Right ventricle myocardium superior (tissue), 1 donor: ENCODE data around the gene ZNF804B. TPM values are rescaled to one million over a fixed set of nuclear protein-coding genes. Genes with fewer than 3 reads are reported as not detected.

Experiments
- ATAC-seq: fragments of 200-7000 bp; cut with Tn5 transposase; one replicate; pipeline ENCODE4 v1.9.1; 2020; ENCODE audit warnings: mild to moderate bottlenecking; ENCODE audit not compliant: poor library complexity
- DNase-seq: peaks from one replicate; pipeline ENCODE4 v3.0.0-alpha.2; 2020
- intact Hi-C: fragments of 100-400 bp; cut with DNase I; formaldehyde crosslinking; loops from one replicate; pipeline ENCODE4 v1.11.2; 2022
- long read RNA-seq: library from polyadenylated mRNA; unstranded; transcript quantifications from one replicate; pipeline ENCODE4 v2.0.0, GENCODE V29; 2021
- total RNA-seq: library from RNA; stranded (reverse); fragmentation: NEBNext Ultra II Directional; extraction: Animal tissue kit (Norgen Biotek cat#: 25700); gene quantifications from one replicate; pipeline ENCODE4 v1.2.1, GENCODE V29; 2021
- donor health status: DM: no; HTN: yes; CAD: no; lungs with severe emphysema.

Gene ZNF804B
- not detected for total RNA-seq
- long read RNA-seq = 0 reads

DNA sequence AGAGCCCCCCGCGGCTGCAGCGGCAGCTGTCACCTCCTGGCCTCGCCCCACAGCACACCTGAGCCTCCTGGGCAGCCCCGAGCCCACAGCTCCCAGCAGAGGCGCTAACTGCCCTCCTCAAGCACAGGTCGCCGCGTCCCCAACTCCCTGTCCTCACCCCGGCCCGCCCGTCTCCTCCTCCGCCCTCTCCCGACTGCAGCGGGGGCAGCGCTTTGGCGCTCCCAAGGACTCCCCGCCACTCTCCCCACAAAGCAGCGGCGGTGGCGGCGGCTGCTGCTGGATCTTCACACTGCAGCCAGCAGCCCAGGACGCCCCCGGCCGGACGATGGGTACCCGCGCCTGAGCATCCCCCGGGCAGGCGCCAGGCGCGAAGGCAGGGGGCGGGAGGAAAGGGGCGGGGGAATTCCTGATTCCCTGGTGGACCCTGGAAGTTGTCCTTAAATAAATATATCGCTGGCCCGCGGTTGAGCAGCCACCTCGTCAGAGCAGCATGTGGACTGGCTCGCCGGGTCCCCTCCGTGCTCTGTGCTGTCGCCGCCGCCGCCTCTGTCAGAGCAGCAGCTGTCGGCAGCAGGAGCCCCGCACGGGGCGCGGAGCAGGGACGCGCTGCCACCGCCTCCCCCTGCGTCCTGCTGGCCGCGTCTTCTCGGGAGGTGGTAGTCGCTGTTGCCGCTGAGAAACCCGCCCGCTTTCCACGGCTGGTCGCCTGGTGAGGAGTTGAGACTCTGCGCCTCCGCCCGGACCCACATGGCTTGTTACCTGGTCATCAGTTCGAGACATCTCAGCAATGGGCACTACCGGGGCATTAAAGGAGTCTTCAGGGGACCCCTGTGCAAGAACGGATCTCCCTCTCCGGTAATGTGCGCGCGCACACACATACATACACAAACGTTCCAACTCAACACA is at the start of gene ZNF804B:
Gene ZNF804B, plus strand, starts transcription at position 471 of the 906 bp plus-strand sequence. Its CDS starts 277 bp downstream, at position 748.
- intact Hi-C loops = no loop called here
- ATAC-seq = peak; percentile 34

DNA sequence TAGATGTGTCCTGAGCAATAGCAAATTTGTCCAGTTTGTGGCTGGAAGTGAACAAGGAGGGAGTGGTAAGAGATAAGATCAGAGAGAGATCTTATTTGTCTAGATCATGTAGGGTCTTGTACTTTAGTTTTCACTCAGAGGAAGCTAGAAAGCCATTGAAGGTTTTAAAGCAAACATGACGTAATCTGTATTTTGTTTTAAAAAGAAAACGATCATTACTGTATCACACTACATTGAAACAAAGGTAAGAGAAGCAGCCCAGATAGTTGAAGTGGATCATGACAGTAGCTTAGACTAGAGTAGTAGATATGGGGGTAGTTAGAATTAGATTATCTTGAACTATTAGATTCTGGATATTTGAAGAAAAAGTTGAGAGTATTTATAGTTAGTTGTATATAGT is 23.6 kb upstream of the ZNF804B start:
- ATAC-seq (no peak), DNase-seq (no peak)
- intact Hi-C loops = no loop called here

More for the DNA sequence above, at the start of gene ZNF804B:
- peak; percentile 36 for DNase-seq

DNA sequence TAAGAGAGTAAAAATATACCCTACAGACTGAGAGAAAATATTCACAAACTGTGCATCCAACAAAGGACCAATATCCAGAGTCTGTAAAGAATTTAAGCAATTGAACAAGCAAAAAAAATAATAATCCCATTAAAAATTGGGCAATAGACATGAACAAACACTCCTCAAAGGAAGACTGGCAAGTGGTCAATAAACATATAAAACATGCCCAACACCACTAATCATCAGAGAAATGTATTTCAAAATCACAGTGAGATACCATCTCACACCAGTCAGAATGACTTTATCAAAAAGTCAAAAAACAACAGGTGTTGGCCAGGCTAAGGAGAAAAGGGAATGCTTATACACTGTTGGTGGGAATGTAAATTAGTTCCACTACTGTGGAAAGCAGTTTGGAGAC is 21.9 kb upstream of the ZNF804B start:
- intact Hi-C loops = no loop called here
- no peak for DNase-seq
- no peak for ATAC-seq

DNA sequence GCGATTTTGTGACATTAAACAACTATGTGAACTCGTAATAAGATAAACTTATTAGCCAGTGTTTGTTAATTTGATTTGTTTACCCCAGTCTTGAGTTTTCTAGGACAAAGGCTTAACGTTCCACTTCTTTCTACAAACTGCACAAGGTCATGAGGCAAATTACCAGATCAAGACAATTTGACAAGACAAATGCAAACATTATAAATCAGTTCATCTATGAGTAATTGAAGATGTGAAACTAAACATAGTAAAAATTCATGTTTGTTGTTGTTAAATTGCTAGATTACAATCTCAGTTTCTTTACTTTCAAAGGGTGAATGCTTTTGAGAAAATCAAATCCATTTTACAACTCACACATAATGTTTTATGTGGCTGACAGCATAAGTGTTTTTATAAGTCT is 13.4 kb upstream of the ZNF804B start:
- DNase-seq = no peak
- no peak for ATAC-seq
- intact Hi-C loops = no loop called here

DNA sequence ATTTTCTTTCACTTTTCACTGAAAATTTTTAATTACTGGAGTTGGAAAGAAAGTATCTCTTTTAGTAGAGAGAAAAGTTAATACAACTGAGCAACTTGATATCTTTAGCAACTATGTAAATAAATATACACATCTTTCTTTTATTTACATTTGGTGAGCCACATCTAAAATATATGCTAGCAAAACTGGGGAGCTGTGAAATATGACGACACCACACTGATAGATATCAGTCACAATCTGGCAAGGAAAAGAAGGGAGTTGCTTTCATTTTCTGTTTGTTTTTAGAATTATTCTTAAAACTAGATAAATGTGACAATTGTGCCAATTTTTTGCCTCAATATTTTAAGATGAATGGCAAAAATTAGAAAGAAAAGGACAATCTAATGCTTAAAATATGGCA is 2.7 kb upstream of the ZNF804B start:
- DNase-seq = no peak
- intact Hi-C loops = no loop called here
- ATAC-seq = no peak

DNA sequence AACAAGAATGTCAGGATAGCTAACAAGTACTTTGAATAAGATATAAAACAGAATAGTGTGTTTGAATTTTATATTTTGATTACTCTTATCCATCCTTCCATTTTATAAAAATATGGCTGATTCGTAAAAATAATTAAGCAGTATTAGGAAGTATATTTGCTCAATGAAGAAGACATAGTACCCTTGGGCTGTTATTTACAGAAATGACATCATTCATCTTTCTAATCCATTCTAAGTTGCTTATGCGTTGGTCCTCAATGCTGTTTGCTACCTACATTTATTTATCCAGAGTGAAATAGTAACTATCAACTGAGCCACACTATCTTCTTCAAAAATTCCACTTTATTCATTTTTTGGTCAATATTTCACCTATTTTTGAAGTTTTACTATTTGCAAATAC is 2.1 kb upstream of the ZNF804B start:
- ATAC-seq (no peak), DNase-seq (no peak)
- intact Hi-C loops = no loop called here

DNA sequence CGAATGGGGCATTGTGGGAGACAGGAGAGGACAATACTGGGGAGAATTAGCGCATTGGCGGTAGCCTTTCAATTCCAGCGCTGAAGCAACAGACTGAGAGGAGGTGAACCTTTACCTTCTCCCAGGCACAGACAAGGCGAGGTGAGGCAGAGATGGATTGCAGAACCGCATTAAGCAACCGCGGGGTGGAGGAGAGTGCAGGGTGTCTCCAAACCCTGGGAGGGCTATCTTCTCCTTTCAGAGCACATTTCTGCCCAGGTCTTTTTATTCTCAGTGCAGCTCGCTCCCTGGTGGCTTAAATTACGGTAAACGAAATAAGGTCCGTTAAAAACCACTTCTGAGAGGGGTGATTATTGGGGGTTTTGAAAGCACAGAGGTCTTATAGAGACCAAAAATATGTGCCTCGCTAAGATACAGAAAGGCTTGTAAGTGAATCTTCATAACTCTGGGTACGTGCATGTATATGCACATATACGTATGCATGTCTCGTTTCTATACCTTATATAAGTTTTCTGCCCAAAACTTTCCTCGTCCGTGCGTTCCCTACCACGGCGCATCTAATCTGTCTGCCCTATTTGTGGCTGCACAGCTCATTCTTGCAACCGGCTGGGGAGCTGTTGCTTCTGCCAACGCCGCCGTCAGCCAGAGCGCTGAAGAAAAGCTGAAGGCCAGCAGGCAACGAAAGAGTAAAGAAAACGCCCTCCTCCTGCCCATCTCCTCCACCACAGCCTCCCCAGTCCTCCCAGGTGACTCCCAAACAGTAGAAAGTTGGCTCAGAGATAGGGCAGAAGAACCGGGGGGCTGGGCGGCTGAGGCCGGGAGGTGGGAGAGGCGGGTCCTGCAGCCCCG is 895 bp upstream of the ZNF804B start:
- ATAC-seq (peak; percentile 53), DNase-seq (peak; percentile 55)
- intact Hi-C loops = no loop called here

DNA sequence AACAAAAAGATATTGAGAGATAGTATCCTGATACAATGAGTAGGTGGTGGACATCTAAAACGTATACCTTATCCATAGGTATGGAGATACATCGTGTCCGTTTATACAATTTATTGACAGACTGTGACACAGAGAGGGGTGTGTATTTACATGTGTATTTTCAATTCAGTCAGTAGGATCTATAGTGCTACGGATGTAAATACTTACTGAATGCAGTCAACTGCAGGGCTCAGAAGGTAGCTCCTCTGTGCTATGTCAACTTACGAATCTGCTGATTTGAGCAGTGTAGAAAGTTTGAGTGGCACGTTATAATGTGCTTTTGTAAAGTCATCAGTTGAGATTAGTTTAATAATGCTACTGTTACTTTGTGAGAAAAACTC is 626 bp downstream of the ZNF804B start:
- DNase-seq (no peak), ATAC-seq (no peak)
- intact Hi-C loops = no loop called here

DNA sequence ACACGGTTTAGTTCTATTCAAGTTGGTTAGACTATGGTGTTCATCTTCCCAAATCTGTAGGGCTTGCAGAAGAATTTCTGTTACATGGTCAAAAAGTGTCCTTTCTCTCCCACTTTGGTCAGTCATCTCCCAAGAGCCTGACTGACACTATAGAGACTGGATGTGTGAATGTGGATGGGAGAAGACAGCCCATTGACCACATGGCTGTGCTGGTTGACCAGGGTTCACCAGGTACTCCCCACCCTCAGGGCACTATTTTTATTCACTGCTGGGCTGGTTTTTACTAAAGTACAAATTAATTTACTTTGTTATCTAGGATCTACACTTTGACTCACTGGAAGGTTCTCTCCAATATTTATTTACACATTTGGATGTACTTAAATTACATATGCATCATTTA is 2.3 kb downstream of the ZNF804B start:
- ATAC-seq = no peak
- no peak for DNase-seq
- intact Hi-C loops = no loop called here

DNA sequence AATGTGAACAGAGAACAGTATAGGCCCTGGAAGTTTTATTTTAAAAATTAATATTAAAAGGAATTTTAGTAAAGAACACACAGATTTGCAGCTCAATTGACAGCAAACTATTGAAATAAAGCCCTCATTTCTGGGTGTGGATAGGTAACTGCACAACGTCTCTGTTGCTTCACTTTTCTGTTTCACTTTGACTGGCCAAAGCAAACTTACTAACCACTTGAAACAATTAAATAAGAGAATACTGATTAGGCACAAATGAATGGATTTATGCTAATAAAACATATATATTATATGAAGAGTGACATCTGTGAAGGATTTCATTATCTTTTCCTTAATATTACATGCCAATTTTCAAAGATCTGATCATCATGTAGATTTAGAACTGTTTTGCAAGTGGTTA is 11.9 kb downstream of the ZNF804B start:
- intact Hi-C loops = no loop called here
- ATAC-seq (no peak), DNase-seq (no peak)

DNA sequence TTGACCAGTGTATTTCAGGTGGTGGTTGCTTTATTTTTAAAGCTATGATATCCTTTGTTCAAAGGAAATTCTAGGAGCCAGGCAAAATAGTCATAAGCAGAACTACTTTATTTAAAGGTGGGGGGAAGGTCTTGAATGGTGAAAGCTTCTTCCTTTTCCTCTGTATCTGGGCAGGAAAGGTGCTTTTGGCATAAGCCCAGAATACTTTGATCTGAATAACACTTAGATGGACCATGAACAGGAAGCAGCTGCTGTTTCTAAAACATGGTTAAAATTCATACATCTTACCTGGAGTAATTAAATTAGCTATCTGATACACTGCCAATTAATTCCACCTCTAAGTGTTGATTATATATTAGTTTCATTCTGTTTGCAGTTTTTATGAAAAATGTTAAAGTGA is 13.3 kb downstream of the ZNF804B start:
- ATAC-seq (no peak), DNase-seq (no peak)
- intact Hi-C loops = no loop called here

DNA sequence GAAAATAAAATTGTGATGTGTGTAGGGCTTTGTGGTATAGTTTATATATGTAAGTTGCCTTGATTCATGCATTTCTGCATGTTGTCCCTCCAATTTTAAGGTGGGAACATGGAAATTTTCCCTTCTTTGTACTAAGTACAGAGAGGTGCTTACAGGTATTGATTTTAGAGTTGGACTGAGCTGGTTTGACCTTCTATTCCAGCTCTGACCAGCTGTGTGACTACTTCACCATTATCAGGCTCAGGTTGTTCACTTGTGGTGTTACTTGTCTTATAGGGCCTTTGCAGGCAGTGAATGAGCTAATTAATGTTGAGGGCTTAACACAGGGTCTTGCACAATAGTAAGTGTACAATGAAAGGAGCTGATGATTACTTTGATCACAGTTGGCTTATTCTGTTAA is 16.3 kb downstream of the ZNF804B start:
- intact Hi-C loops = no loop called here
- no peak for DNase-seq
- ATAC-seq = no peak

DNA sequence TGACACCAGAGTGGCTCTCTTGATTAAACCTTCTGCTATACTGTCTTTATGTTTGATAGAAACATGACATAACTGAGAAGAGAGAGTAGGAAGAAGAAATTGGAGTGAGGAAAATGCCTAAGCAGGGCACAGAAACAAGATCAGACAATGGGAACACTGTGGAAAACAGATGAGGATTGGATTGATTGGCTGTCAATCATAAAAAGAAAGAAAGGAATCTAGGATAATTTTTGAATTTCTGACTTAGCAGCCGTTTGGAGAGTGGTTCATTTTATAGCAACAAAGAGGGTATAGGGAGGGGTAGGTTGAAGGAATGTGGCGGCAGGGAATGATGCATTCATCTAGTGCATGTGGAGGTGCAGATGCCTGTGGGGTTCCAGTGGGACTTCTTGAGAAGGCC is 28.3 kb downstream of the ZNF804B start:
- DNase-seq (no peak), ATAC-seq (no peak)
- intact Hi-C loops = no loop called here

DNA sequence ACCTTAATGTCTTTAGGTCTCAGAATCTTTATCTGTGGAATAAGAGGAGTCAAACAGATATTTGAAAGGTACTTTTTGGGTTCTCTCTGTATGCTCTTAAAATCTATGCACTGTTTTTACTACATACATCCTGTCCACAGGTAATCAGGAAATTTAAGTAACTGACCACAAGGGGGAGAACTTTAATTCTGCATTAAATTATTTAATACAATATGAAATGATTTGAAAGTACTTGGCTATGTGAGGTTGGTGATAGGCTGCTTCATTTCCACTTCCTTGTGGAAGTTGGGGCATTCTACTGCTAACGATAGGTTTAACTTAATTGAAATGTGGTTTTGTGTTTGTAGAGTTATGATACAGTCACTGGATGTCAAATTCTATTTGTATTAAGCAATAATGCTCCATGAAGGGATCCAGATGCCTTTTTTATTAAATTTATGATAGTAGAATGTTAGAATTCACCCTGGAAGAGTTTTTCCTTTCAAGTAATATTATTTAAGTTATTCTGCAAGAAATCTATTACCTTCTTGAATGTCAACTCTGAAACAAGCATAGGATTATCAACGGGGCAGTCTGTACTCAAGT is 30.1 kb downstream of the ZNF804B start:
- intact Hi-C loops = no loop called here
- ATAC-seq = no peak

DNA sequence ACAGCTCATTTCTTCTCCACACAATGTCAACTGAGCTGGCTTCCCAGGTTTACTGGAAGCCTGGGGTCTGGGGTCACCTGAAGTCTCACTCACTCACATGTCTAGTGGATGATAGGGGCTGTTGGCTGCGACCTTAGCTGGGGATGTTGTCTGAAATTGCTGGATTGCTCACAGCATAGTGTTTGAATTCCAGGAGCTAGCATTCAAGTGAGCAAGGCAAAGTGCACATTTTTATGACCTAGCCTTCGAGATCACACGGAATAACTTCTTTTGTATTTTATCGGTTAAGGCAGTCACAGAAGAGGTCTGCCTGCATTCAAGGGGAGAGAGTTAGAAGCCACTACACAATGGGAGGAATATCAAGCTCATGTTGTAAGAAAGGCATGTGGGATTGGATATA is 32.4 kb downstream of the ZNF804B start:
- DNase-seq = no peak
- intact Hi-C loops = no loop called here
- no peak for ATAC-seq

More for the DNA sequence above, 30.1 kb downstream of the ZNF804B start:
- no peak for DNase-seq

DNA sequence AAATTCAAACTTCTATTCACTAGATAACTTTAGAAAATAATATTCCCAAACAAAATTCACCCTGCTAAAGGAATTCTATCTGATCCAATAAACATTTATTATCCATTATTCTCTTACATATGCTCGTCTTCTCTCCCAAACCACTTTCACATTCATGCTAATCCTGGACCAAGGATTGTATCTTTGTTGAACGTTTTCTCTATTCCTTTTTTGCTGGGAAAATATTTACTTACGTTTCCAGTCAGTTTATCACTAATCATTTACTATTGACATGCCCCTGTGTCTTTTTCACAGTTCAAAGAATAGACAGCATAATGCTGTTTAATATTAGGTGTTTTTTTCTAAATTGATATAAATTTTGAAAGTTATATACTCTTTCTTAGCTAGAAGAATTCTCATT is 32.9 kb downstream of the ZNF804B start:
- ATAC-seq = no peak
- DNase-seq = no peak
- intact Hi-C loops = no loop called here

DNA sequence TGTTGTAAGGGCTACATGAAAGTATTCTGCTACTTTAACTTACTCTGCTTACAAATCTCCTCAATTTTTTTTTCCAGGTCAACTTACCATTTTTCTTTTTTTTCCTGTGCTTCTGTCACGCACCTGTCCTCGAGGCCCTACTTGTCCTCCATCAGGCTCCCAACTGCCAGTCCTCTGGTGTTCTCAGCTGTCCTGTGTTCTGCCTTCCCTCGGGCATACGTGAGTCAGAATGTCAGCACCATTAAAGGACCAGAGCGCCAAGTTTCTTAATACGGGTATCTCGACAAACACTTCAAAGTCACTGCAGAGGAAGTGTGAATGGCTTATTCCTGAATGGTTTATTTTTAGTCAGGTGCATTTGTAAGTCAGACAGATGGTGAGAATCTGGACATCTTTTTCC is 36.1 kb downstream of the ZNF804B start, which contains the start of gene TEX47:
Gene TEX47, minus strand, starts transcription at position 185 of the 400 bp plus-strand sequence. CDS start 795 bp downstream, outside the sequence.
- ATAC-seq (peak; percentile 67), DNase-seq (no peak)
- intact Hi-C loops = no loop called here

DNA sequence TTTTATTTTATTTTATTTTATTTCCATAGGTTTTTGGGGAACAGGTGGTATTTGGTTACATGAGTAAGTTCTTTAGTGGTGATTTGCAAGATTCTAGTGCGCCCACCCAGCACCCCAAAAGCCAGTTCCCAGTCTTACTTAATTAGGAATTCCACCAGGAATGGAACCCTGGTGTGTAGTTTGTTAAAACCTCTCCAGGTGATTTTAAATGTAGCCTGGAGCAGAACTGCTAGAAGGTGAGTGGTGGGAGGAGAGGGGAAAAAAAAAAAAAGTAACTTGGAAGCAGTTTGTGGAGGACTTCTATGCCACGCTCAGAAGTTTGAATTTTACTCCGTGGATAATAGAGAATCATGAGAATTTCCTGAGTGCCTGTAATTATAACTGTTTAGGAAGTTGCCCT is 41.5 kb downstream of the ZNF804B start:
- ATAC-seq = no peak

DNA sequence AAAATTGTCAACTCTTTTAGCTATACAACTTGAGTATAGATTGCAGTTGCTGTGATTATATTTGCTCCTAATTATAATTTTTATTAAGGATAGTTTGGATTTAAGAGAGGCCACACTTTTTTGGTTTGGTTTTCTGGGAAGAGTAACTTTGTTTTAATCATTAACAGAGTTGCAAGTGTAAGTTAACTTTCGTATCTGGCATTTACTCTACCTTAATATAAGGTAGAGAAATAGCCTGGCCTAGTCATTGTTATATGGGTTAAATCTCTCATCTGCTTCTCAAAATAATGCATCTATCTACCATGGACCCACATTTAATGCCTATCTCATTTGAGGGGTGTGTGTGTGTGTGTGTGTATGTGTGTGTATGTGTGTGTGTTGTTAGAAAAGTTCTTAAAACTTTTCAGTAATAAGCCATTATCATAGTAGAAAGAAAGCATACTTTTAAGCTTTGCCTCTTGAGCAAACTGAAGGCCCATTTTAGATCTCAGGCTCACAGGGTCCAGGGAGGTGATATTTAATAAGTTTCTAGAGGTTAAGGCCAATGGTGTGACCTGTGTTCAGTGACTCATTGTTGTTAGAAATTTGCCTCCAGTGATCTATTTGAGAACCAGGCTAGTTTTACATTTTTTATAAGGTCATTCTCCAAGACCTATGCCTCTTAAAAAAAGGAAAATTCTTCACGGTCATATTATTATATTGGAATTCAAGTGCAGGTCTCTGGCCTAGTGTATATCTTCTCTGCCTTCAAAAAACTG is 47.0 kb downstream of the ZNF804B start:
- ATAC-seq (no peak), DNase-seq (no peak)
- intact Hi-C loops = no loop called here

More for the DNA sequence above, 41.5 kb downstream of the ZNF804B start:
- no peak for DNase-seq
- intact Hi-C loops = no loop called here
